Retinal pigment epithelial cell (primary cell): Measurements from ENCODE around the gene FGD4.

ENCODE experiments used
- DNase-seq: peaks from one replicate; pipeline ENCODE4 v3.0.0-alpha.2; 2010; ENCODE audit warnings: low read depth
- H3K4me3 ChIP-seq: 2 replicates; pipeline ENCODE4 v1.5.1; 2011; ENCODE audit warnings: mild to moderate bottlenecking, low read length, control low read depth, moderate library complexity
- CTCF ChIP-seq: conservative IDR thresholded peaks from 2 replicates; pipeline ENCODE4 v1.5.1; 2011; ENCODE audit warnings: low read depth, low read length, control low read depth, inconsistent platforms

FGD4 gene

GRCh38 chr12:32477714-32478113, 78.4 kb downstream of the FGD4 start:
- no peak overlapping the region for H3K4me3 ChIP-seq
- TF ChIP-seq CTCF = no peak

GRCh38 chr12:32478166-32478565, 78.8 kb downstream of the FGD4 start:
- no peak overlapping the region for H3K4me3 ChIP-seq
- no peak for TF ChIP-seq CTCF
- no peak for DNase-seq

More at GRCh38 chr12:32477714-32478113, 78.4 kb downstream of the FGD4 start:
- DNase-seq = no peak

GRCh38 chr12:32478858-32479725, 79.7 kb downstream of the FGD4 start:
- H3K4me3 ChIP-seq = no peak overlapping the region
- TF ChIP-seq CTCF = no peak
- DNase-seq = no peak

- TF ChIP-seq CTCF = no peak
- no peak overlapping the region for H3K4me3 ChIP-seq
- no peak for DNase-seq
These were observed 82.9 kb downstream of the FGD4 start for GRCh38 chr12:32482226-32482625.

GRCh38 chr12:32483499-32483898, 84.1 kb downstream of the FGD4 start:
- no peak for TF ChIP-seq CTCF
- no peak for DNase-seq
- no peak overlapping the region for H3K4me3 ChIP-seq

- TF ChIP-seq CTCF = no peak
- no peak overlapping the region for H3K4me3 ChIP-seq
- DNase-seq = no peak
These were observed 84.6 kb downstream of the FGD4 start for GRCh38 chr12:32483993-32484392.

GRCh38 chr12:32486158-32486557, 86.8 kb downstream of the FGD4 start:
- no peak for DNase-seq
- no peak overlapping the region for H3K4me3 ChIP-seq
- no peak for TF ChIP-seq CTCF
